ENCODE data around the gene FSCN2. TPM values are rescaled to one million over a fixed set of nuclear protein-coding genes. Genes with fewer than 3 reads are reported as not detected.

The FSCN2 gene
- total RNA-seq, 1 experiment from 2014 or later = 1.6 TPM

DNA sequence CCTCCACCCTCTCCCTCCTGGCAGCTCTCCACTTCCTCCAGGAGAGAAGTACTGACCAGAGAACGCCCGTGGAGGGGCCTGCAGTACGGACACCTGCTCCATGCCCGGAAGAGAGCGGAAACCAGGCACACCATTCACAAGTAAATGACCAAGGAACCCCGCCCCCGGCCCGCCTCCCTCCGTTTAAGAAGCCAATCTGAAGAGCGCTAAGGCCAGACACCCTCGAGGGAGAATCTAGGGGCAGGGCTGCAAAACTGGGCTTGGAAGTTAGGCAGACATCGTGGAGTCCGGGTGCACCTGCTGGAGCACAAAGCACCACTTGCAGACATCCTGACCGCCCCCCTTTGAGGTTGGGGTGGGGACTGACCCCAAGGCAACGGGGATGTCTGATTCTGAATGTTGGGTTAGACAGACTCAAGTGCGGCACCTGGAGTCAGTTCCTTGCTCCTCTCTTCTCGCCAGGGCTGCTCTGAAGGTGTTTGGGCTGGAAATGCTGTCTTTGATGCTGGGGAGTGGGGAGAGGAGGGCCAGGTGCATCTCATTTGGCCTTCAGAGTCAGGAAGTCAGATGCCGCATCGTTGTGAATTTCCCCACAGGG lies 24.9 kb downstream of the FSCN2 start:
- Histone ChIP-seq H2BK5ac (ENCODE audit: insufficient read length, low read length) (no peak overlapping the region), H2BK12ac (ENCODE audit: insufficient read length, low read depth, low read length) (no peak overlapping the region), H4K20me1 (ENCODE audit: control insufficient read depth, insufficient read depth, insufficient read length) (no peaks in the 10 kb centered on the region), H3T11ph (ENCODE audit: low read length) (no peak overlapping the region), H3K23me2 (ENCODE audit: insufficient read length, low read depth, low read length, poor library complexity, severe bottlenecking) (peaks cover 10% of the 10 kb centered on the region), H4K91ac (ENCODE audit: insufficient read length, low read depth, low read length) (no peak overlapping the region), H3K79me1 (ENCODE audit: insufficient read depth, low read depth, low read length, poor library complexity, severe bottlenecking) (peaks cover 5% of the 10 kb centered on the region), H3K18ac (ENCODE audit: insufficient read length, low read depth, low read length) (no peak overlapping the region), H3K23ac (ENCODE audit: insufficient read length, low read depth, low read length) (no peak overlapping the region), H2BK15ac (ENCODE audit: low read depth, low read length) (no peak overlapping the region), H3K56ac (ENCODE audit: insufficient read length, low read depth, low read length) (no peak overlapping the region), H2BK120ac (ENCODE audit: low read depth, low read length, poor library complexity, severe bottlenecking) (no peak overlapping the region), H3K4me2 (ENCODE audit: insufficient read depth, insufficient read length, low read length) (peak overlapping the region; percentile 39), H3K27ac (ENCODE audit: insufficient read length, low read depth, low read length) (no peak overlapping the region), H2AK5ac (ENCODE audit: insufficient read length, low read length) (no peak overlapping the region), H4K8ac (replicated peaks; ENCODE audit: insufficient read length, low read depth, low read length) (no peak overlapping the region), H3K14ac (ENCODE audit: insufficient read depth, low read length) (no peak overlapping the region), H2AFZ (ENCODE audit: low read length) (no peak overlapping the region), H3K27me3 (ENCODE audit: insufficient read depth, low read length) (no peaks in the 10 kb centered on the region), H3K79me2 (ENCODE audit: insufficient read depth, low read length) (peaks cover 2% of the 10 kb centered on the region; the same call in 1 of the 2 replicates), H3K4ac (ENCODE audit: low read depth, low read length) (no peak overlapping the region), H3K9ac (ENCODE audit: extremely low read depth, insufficient read length, low read length) (peak overlapping the region; percentile 31), H3K4me1 (ENCODE audit: insufficient read depth, low read length) (peaks cover 3% of the 10 kb centered on the region; the same call in 1 of the 2 replicates), H4K5ac (ENCODE audit: insufficient read length, low read depth, low read length) (no peak overlapping the region), H2BK20ac (ENCODE audit: low read depth, low read length, poor library complexity, severe bottlenecking) (no peak overlapping the region), H3K9me3 (ENCODE audit: control insufficient read depth, low read depth, low read length) (no peaks in the 10 kb centered on the region)
- Mint-ChIP-seq H3K36me3 (ENCODE audit: insufficient read depth in 1 of 3, low read depth in 3 of 3) (peaks cover 13 to 48% (median 38%) of the 10 kb centered on the region in 3 experiments; a peak in 6 of 7 replicates), H3K27ac (peak overlapping the region; percentile 78 to 96 (median 87); a peak in 6 of 7 replicates), H3K27me3 (ENCODE audit: low read depth) (no peaks in the 10 kb centered on the region), H3K4me3 (peak overlapping the region; percentile 84 to 89), H3K9me3 (no peaks in the 10 kb centered on the region; a peak in 1 of 5 replicates), H3K4me1 (peaks cover 16% of the 10 kb centered on the region in 2 experiments)
- peak; percentile 98 for DNase-seq
- TF ChIP-seq, protein P1, sequence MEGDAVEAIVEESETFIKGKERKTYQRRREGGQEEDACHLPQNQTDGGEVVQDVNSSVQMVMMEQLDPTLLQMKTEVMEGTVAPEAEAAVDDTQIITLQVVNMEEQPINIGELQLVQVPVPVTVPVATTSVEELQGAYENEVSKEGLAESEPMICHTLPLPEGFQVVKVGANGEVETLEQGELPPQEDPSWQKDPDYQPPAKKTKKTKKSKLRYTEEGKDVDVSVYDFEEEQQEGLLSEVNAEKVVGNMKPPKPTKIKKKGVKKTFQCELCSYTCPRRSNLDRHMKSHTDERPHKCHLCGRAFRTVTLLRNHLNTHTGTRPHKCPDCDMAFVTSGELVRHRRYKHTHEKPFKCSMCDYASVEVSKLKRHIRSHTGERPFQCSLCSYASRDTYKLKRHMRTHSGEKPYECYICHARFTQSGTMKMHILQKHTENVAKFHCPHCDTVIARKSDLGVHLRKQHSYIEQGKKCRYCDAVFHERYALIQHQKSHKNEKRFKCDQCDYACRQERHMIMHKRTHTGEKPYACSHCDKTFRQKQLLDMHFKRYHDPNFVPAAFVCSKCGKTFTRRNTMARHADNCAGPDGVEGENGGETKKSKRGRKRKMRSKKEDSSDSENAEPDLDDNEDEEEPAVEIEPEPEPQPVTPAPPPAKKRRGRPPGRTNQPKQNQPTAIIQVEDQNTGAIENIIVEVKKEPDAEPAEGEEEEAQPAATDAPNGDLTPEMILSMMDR (conservative IDR thresholded peaks at IDR 0.05) = no peak; the same call in 2 of the 3 replicates
- WGBS (ENCODE audit: extremely low coverage, insufficient read length, low lambda C conversion rate) = no CpG with 5 or more reads among the region's 19 CpGs
